Colonic mucosa (tissue), 4 donors: ENCODE data around the gene LRRC1. TPM values are rescaled to one million over a fixed set of nuclear protein-coding genes. Genes with fewer than 3 reads are reported as not detected.

ENCODE experiments used
- DNase-seq: peaks from one replicate; pipeline ENCODE4 v3.0.0-alpha.2; 2020
- H3K27ac ChIP-seq: fragments of 200-600 bp; one replicate; pipeline ENCODE4 v1.8.0; 2021
- H3K27me3 ChIP-seq: fragments of 200-600 bp; one replicate; pipeline ENCODE4 v1.8.0; 2021
- H3K36me3 ChIP-seq: fragments of 200-600 bp; one replicate; pipeline ENCODE4 v1.8.0; 2021
- H3K4me1 ChIP-seq: fragments of 200-600 bp; one replicate; pipeline ENCODE4 v1.8.0; 2021; ENCODE audit warnings: mild to moderate bottlenecking
- H3K4me3 ChIP-seq: fragments of 200-600 bp; one replicate; pipeline ENCODE4 v1.8.0; 2021
- H3K9ac ChIP-seq, 2 donors: one replicate each; pipeline ENCODE4 v1.7.0; 2013; ENCODE audit warnings: control low read depth in 2 of 2, low read depth in 2 of 2, low read length in 2 of 2
- H3K9me3 ChIP-seq: fragments of 200-600 bp; one replicate; pipeline ENCODE4 v1.8.0; 2021
- intact Hi-C: fragments of 100-400 bp; cut with DNase I; formaldehyde crosslinking; loops from one replicate; pipeline ENCODE4 v1.14.1; 2022
- total RNA-seq, 2 donors: library from RNA; stranded (reverse); fragmentation: NEBNext Ultra II Directional in 1 of 2; extraction: Animal tissue kit (Norgen Biotek cat#: 25700) in 1 of 2; gene quantifications; one replicate each; pipeline ENCODE4 v1.2.1, GENCODE V29; 2021
- TF ChIP-seq, protein P1 (sequence below): fragments of 200-600 bp; IDR thresholded peaks from one replicate; pipeline ENCODE4 v1.8.0; 2022; ENCODE audit warnings: antibody characterized with exemption, mild to moderate bottlenecking
- donor health status: healthy.
- donor health status: DM: no; HTN: no; CAD: no.
- donor health status: DM: no; HTN: no; CAD: no.

Gene LRRC1
- total RNA-seq, 2 donors from 2014 or later: 49.6 to 72.9 TPM

DNA sequence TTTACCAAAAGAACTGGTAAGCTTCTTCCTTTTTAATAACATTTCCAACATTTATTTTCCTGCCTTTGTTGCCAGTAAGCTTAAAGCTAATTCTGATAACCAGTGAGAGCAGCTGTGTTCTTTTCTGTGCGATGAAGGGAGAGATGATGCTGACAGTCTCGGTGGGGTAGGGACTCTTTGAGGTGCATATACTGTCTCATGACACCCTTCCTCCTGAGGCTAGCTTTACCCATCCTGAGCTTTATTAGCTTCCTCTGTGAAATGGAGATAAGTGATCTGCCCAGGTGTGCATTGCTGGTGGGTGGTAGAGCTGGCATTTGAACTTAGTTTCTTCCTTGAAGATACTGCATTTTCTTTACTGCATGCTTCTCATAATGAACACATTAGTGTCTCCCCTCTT lies 92.5 kb downstream of the LRRC1 start:
- TF ChIP-seq, protein P1, sequence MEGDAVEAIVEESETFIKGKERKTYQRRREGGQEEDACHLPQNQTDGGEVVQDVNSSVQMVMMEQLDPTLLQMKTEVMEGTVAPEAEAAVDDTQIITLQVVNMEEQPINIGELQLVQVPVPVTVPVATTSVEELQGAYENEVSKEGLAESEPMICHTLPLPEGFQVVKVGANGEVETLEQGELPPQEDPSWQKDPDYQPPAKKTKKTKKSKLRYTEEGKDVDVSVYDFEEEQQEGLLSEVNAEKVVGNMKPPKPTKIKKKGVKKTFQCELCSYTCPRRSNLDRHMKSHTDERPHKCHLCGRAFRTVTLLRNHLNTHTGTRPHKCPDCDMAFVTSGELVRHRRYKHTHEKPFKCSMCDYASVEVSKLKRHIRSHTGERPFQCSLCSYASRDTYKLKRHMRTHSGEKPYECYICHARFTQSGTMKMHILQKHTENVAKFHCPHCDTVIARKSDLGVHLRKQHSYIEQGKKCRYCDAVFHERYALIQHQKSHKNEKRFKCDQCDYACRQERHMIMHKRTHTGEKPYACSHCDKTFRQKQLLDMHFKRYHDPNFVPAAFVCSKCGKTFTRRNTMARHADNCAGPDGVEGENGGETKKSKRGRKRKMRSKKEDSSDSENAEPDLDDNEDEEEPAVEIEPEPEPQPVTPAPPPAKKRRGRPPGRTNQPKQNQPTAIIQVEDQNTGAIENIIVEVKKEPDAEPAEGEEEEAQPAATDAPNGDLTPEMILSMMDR: no peak
- H3K9me3 ChIP-seq: no peaks in the 10 kb centered on the region
- H3K36me3 ChIP-seq: no peaks in the 10 kb centered on the region
- H3K9ac ChIP-seq: no peak overlapping the region
- no peak overlapping the region for H3K27ac ChIP-seq
- no peaks in the 10 kb centered on the region for H3K27me3 ChIP-seq
- H3K4me1 ChIP-seq: no peaks in the 10 kb centered on the region
- intact Hi-C loops: no loop called here
- no peak overlapping the region for H3K4me3 ChIP-seq
- DNase-seq: no peak

DNA sequence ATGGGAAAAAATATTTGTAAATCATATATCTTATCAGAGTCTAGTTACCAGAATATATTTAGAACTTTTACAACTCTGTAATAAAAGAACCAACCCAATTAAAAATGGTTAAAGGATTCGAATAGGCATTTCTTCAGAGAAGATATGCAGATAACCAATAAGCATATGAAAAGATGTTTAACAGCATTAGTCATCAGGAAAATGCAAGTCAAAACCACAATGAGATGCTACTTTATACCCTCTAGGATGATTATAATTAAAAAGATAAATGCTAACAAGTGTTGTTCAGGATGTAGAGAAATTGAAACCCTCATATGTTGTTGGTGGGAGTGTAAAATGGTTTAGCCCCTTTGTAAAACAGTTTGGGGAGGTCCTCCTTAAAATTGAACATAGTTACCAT lies 94.1 kb downstream of the LRRC1 start:
- intact Hi-C loops: no loop called here
- H3K27ac ChIP-seq: no peak overlapping the region
- no peaks in the 10 kb centered on the region for H3K4me1 ChIP-seq
- no peaks in the 10 kb centered on the region for H3K27me3 ChIP-seq
- TF ChIP-seq, protein P1: no peak
- no peak overlapping the region for H3K9ac ChIP-seq
- H3K36me3 ChIP-seq: no peaks in the 10 kb centered on the region
- H3K9me3 ChIP-seq: no peaks in the 10 kb centered on the region
- no peak for DNase-seq
- no peak overlapping the region for H3K4me3 ChIP-seq

DNA sequence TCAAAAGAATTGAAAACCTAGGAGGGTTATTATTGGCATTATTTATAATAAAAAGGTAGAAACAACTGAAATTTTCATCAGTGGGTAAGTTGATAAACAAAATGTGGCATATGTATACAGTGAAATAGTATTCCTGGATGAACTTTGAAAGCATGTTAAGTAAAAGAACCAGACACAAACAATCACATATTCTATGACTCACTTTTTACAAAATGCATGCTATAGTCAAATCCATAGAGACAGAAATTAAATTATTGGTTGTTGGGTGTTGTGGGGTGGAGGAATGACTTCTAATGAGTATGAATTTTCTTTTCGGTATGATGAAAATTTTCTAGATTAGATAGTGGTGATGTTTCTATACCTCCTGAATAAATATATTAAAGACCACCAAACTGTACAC lies 94.6 kb downstream of the LRRC1 start:
- intact Hi-C loops: no loop called here
- TF ChIP-seq, protein P1: no peak
- Histone ChIP-seq H3K36me3 (no peaks in the 10 kb centered on the region), H3K9me3 (no peaks in the 10 kb centered on the region), H3K27ac (no peak overlapping the region), H3K4me1 (no peaks in the 10 kb centered on the region), H3K27me3 (no peaks in the 10 kb centered on the region), H3K4me3 (no peak overlapping the region), H3K9ac (no peak overlapping the region)
- no peak for DNase-seq

DNA sequence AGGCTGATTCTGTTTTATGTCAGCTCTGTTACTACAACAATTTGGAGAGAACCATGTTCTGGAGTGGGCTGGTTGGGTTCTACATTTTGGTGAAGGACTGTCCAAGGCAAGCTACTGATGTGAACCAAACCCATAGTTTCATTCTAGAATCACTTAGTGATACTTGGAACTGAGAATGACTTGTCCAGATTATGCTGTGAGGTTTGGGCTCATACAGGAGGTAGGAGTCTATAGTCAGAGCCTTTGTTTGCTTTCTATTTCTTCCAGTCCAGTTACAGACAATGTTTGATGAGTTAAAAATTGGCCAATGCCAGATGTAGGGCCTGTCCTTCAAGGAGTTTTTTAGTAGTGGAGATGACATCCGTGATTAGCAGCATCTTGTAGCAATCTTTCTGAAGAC lies 97.9 kb downstream of the LRRC1 start:
- TF ChIP-seq, protein P1: no peak
- no peak overlapping the region for H3K27ac ChIP-seq

DNA sequence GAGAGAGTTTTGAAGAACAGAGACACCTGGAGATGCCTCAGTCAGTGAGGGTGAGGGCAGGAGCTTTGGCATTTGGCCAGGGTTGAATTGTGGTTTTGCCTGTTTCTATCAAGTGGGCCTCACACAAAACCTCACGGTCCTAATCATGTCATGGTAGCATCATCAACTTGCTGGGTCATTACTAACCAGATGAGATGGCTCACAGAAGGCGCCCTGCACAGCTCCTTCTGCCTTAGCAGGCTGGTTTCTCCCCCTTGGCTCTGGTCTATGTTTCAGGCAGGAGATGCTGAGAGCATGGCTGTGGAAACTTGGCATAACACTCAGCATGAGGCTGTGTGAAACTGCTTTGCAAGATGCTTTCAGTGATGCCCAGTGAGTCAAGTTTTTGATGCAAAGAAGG lies 99.3 kb downstream of the LRRC1 start:
- Histone ChIP-seq H3K9ac (no peak overlapping the region), H3K36me3 (no peaks in the 10 kb centered on the region), H3K4me1 (no peaks in the 10 kb centered on the region), H3K27me3 (no peaks in the 10 kb centered on the region), H3K27ac (no peak overlapping the region), H3K9me3 (no peaks in the 10 kb centered on the region), H3K4me3 (no peak overlapping the region)
- TF ChIP-seq, protein P1: no peak
- no peak for DNase-seq
- intact Hi-C loops: no loop called here

More for the DNA sequence above, 97.9 kb downstream of the LRRC1 start:
- Histone ChIP-seq H3K4me3 (no peak overlapping the region), H3K27me3 (no peaks in the 10 kb centered on the region), H3K4me1 (no peaks in the 10 kb centered on the region), H3K9ac (no peak overlapping the region), H3K36me3 (no peaks in the 10 kb centered on the region), H3K9me3 (no peaks in the 10 kb centered on the region)
- intact Hi-C loops: no loop called here
- DNase-seq: no peak

DNA sequence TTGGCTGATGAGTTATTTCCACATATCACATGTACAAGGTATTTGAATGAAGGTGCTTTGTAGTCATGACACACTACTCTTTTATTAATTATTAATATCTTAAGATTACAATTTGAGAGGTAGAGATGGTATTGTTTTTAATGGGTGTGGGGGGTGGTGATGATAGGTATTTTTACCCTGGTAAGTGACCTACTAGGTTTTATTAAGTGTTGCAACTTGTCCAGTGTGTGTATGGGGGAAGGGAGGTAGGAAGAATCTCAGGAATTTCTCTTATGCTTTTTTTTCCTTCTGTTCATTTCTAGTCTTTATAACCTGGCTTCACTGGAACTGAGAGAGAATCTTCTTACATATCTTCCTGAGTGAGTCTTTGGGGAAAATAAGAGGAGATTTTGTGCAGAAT lies 101.4 kb downstream of the LRRC1 start:
- H3K4me3 ChIP-seq: no peak overlapping the region
- H3K36me3 ChIP-seq: no peaks in the 10 kb centered on the region
- H3K9me3 ChIP-seq: no peaks in the 10 kb centered on the region
- no peaks in the 10 kb centered on the region for H3K4me1 ChIP-seq
- H3K9ac ChIP-seq: no peak overlapping the region
- no peak for DNase-seq
- intact Hi-C loops: no loop called here
- H3K27ac ChIP-seq: no peak overlapping the region
- H3K27me3 ChIP-seq: no peaks in the 10 kb centered on the region
- TF ChIP-seq, protein P1: no peak
